ENCODE data around the gene DDX21.
A peak's percentile ranks its signal among the peaks of the same experiment; 100 is the strongest.
"Not testable (repeated sequence)": the region's sequence is repeated elsewhere in the genome, so short reads cannot be mapped to it uniquely, and the experiment has no call there.

The DDX21 gene

GRCh38 chr10:68955832-68956532 lies at the start of gene DDX21:
Gene DDX21, plus strand, starts transcription at chr10:68956170. Its CDS starts 56 bp downstream, at chr10:68956226.
- DNase-seq (ENCODE audit: low spot score): peak; percentile 96

GRCh38 chr10:68924593-68924992 lies 31.4 kb upstream of the DDX21 start:
- DNase-seq (ENCODE audit: low spot score): no peak

- DNase-seq (ENCODE audit: low spot score): no peak
Measured at GRCh38 chr10:68925489-68925888, 30.5 kb upstream of the DDX21 start.

- DNase-seq (ENCODE audit: low spot score): not testable (repeated sequence)
Measured at GRCh38 chr10:68929157-68929556, 26.8 kb upstream of the DDX21 start.

- DNase-seq (ENCODE audit: low spot score): not testable (repeated sequence)
Measured at GRCh38 chr10:68929888-68930287, 26.1 kb upstream of the DDX21 start.

GRCh38 chr10:68932860-68933259 lies 23.1 kb upstream of the DDX21 start:
- DNase-seq (ENCODE audit: low spot score): not testable (repeated sequence)

- DNase-seq (ENCODE audit: low spot score): no peak
Measured at GRCh38 chr10:68934994-68935393, 21.0 kb upstream of the DDX21 start.

- DNase-seq (ENCODE audit: low spot score): no peak
Measured at GRCh38 chr10:68938117-68938516, 17.9 kb upstream of the DDX21 start.

- no peak for DNase-seq (ENCODE audit: low spot score)
Measured at GRCh38 chr10:68938884-68939283, 17.1 kb upstream of the DDX21 start.

GRCh38 chr10:68940917-68941316 lies 15.1 kb upstream of the DDX21 start:
- DNase-seq (ENCODE audit: low spot score): not testable (repeated sequence)

GRCh38 chr10:68950598-68950997 lies 5.4 kb upstream of the DDX21 start:
- no peak for DNase-seq (ENCODE audit: low spot score)

- no peak for DNase-seq (ENCODE audit: low spot score)
Measured at GRCh38 chr10:68954904-68955303, 1.1 kb upstream of the DDX21 start.

- no peak for DNase-seq (ENCODE audit: low spot score)
Measured at GRCh38 chr10:68955355-68955831, 577 bp upstream of the DDX21 start.

GRCh38 chr10:68957284-68957615 lies 1.3 kb downstream of the DDX21 start:
- no peak for DNase-seq (ENCODE audit: low spot score)

- no peak for DNase-seq (ENCODE audit: low spot score)
Measured at GRCh38 chr10:68957654-68958053, 1.7 kb downstream of the DDX21 start.

- DNase-seq (ENCODE audit: low spot score): no peak
Measured at GRCh38 chr10:68959695-68960527, 3.9 kb downstream of the DDX21 start.

- no peak for DNase-seq (ENCODE audit: low spot score)
Measured at GRCh38 chr10:68963151-68963550, 7.2 kb downstream of the DDX21 start.

- no peak for DNase-seq (ENCODE audit: low spot score)
Measured at GRCh38 chr10:68973975-68974374, 18.0 kb downstream of the DDX21 start.

GRCh38 chr10:68975936-68976473 lies 20.0 kb downstream of the DDX21 start:
- not testable (repeated sequence) for DNase-seq (ENCODE audit: low spot score)

GRCh38 chr10:68979738-68980137 lies 23.8 kb downstream of the DDX21 start:
- not testable (repeated sequence) for DNase-seq (ENCODE audit: low spot score)

GRCh38 chr10:68981074-68981473 lies 25.1 kb downstream of the DDX21 start:
- no peak for DNase-seq (ENCODE audit: low spot score)

- DNase-seq (ENCODE audit: low spot score): no peak
Measured at GRCh38 chr10:68982389-68982788, 26.4 kb downstream of the DDX21 start.

- peak; percentile 9 for DNase-seq (ENCODE audit: low spot score)
Measured at GRCh38 chr10:68987611-68988010, 31.6 kb downstream of the DDX21 start.
